ENCODE results near the gene RPL10. TPM values are rescaled to one million over a fixed set of nuclear protein-coding genes. Genes with fewer than 3 reads are reported as not detected.

Gene RPL10
- total and polyA plus RNA-seq, 9 of the 15 experiments (the other 6 are each of a cell fraction or from before 2014, with no cell fraction given), result 3,774 to 7,600 (median 5,014) TPM

- TF ChIP-seq HMGN3 (IDR thresholded peaks at IDR 0.05; ENCODE audit: borderline replicate concordance, extremely low read depth, insufficient read length, low read depth, low read length) (peak; percentile 15), SPI1 (IDR thresholded peaks at IDR 0.05; ENCODE audit: borderline replicate concordance, low read depth, low read length) (peak; percentile 78), NCOR1 (IDR thresholded peaks at IDR 0.05) (peak; percentile 35; the same call in 1 of the 2 replicates), ZNF133 (CRISPR knock-in tag; IDR thresholded peaks at IDR 0.05) (no peak), ETS1 (conservative IDR thresholded peaks at IDR 0.05; ENCODE audit: control insufficient read depth, low read depth, low read length) (no peak; the same call in 1 of the 2 replicates), CHCHD3 (CRISPR knock-in tag; IDR thresholded peaks at IDR 0.05) (no peak), UBTF (IDR thresholded peaks at IDR 0.05; ENCODE audit: borderline replicate concordance in 1 of 2, low read depth in 2 of 2, low read length in 2 of 2) (no peak), KAT8 (IDR thresholded peaks at IDR 0.05; ENCODE audit: low read depth) (no peak), THAP7 (CRISPR knock-in tag; IDR thresholded peaks at IDR 0.05) (no peak), ZNF589 (CRISPR knock-in tag; IDR thresholded peaks at IDR 0.05; ENCODE audit: low read depth) (no peak), PREB (CRISPR knock-in tag; IDR thresholded peaks at IDR 0.05) (no peak), NUFIP1 (IDR thresholded peaks at IDR 0.05; ENCODE audit: partially characterized antibody) (no peak), E4F1 (CRISPR knock-in tag; IDR thresholded peaks at IDR 0.05; ENCODE audit: borderline replicate concordance) (no peak), CREB1 (IDR thresholded peaks at IDR 0.05) (no peak), CREB1 (CRISPR knock-in tag; IDR thresholded peaks at IDR 0.05) (no peak), ZBTB7A (IDR thresholded peaks at IDR 0.05; ENCODE audit: borderline replicate concordance, control insufficient read depth, low read depth, low read length) (peak; percentile 49; the same call in 1 of the 2 replicates), RCOR1 (IDR thresholded peaks at IDR 0.05; ENCODE audit: borderline replicate concordance in 1 of 2, low read depth in 2 of 2, low read length in 2 of 2) (peak in 1 of 2 experiments; percentile 48; a peak in 2 of 4 replicates), SAP30 (IDR thresholded peaks at IDR 0.05; ENCODE audit: borderline replicate concordance, insufficient read depth, low read depth, low read length, poor library complexity, severe bottlenecking) (no peak), MEIS2 (IDR thresholded peaks at IDR 0.05; ENCODE audit: partially characterized antibody) (peak; percentile 71)
Observed at GRCh38 chrX:154368630-154369448, 29.3 kb upstream of the RPL10 start (continued).

All from K562 (cell line).